IMR-90 (cell line): ENCODE measurements around the gene PCNX2. TPM values are rescaled to one million over a fixed set of nuclear protein-coding genes. Genes with fewer than 3 reads are reported as not detected.

Source experiments
- ATAC-seq: fragments of 200-7000 bp; cut with Tn5 transposase; 2 replicates; pipeline ENCODE4 v1.9.1; 2020; ENCODE audit warnings: low read depth, mild to moderate bottlenecking, moderate library complexity
- BruUV-seq: library from RNA; stranded (reverse); fragments of 400-500 nt; replicated peaks from 2 replicates; lab custom pipeline; 2021; lab: Mats Ljungman, UMichigan
- CTCF ChIA-PET: fragments of 300-600 bp; formaldehyde crosslinking; extraction: SDS; loops from one replicate; lab custom pipeline; 2021; ENCODE audit warnings: antibody characterized with exemption; lab: Yijun Ruan, JAX
- POLR2A ChIA-PET: fragments of 300-600 bp; sonication (Branson Sonifier 250); formaldehyde crosslinking; loops from one replicate; lab custom pipeline; 2022; ENCODE audit warnings: antibody characterized with exemption; ENCODE audit not compliant: unreplicated experiment; lab: Charles Lee
- DNase-seq: peaks from one replicate; pipeline ENCODE4 v3.0.0; 2013
- H2AFZ ChIP-seq: replicated peaks from 2 replicates; pipeline ENCODE3; 2013; ENCODE audit warnings: low read length, mild to moderate bottlenecking; ENCODE audit not compliant: poor library complexity
- H2AK5ac ChIP-seq: 2 replicates; pipeline ENCODE4 v1.6.1; 2013; ENCODE audit warnings: low read depth, low read length, inconsistent platforms
- H2AK9ac ChIP-seq: replicated peaks from 2 replicates; pipeline ENCODE3; 2013; ENCODE audit warnings: mild to moderate bottlenecking, low read depth, low read length, moderate library complexity; ENCODE audit not compliant: poor library complexity
- H2BK120ac ChIP-seq: 2 replicates; pipeline ENCODE4 v1.6.1; 2013; ENCODE audit warnings: low read depth, low read length, inconsistent platforms
- H2BK15ac ChIP-seq: 3 replicates; pipeline ENCODE4 v1.6.1; 2013; ENCODE audit warnings: low read depth, low read length, inconsistent platforms
- H2BK20ac ChIP-seq: 2 replicates; pipeline ENCODE4 v1.6.1; 2013; ENCODE audit warnings: low read depth, mild to moderate bottlenecking, inconsistent platforms, low read length, moderate library complexity
- H2BK5ac ChIP-seq: 2 replicates; pipeline ENCODE4 v1.6.1; 2013; ENCODE audit warnings: mild to moderate bottlenecking, low read depth, low read length, inconsistent platforms; ENCODE audit not compliant: poor library complexity, severe bottlenecking
- H3K14ac ChIP-seq: replicated peaks from 2 replicates; pipeline ENCODE4 v1.6.1; 2013; ENCODE audit warnings: low read depth, low read length, inconsistent platforms
- H3K18ac ChIP-seq: 2 replicates; pipeline ENCODE4 v1.6.1; 2013; ENCODE audit warnings: low read depth, low read length, control low read depth
- H3K23ac ChIP-seq: 2 replicates; pipeline ENCODE4 v1.6.1; 2013; ENCODE audit warnings: low read depth, low read length, inconsistent platforms
- H3K27ac ChIP-seq: 2 replicates; pipeline ENCODE4 v1.5.1; 2013; ENCODE audit warnings: mild to moderate bottlenecking, control low read depth, low read length; ENCODE audit not compliant: insufficient read depth
- H3K27me3 ChIP-seq: 2 replicates; pipeline ENCODE4 v1.6.1; 2013; ENCODE audit warnings: low read length; ENCODE audit not compliant: control insufficient read depth, insufficient read depth
- H3K36me3 ChIP-seq: 2 replicates; pipeline ENCODE4 v1.6.1; 2013; ENCODE audit warnings: low read length, mixed read lengths; ENCODE audit not compliant: control insufficient read depth, insufficient read depth
- H3K4ac ChIP-seq: 2 replicates; pipeline ENCODE4 v1.6.1; 2013; ENCODE audit warnings: low read depth, low read length, inconsistent platforms
- H3K4me1 ChIP-seq: 2 replicates; pipeline ENCODE4 v1.6.1; 2013; ENCODE audit warnings: low read length, mixed read lengths; ENCODE audit not compliant: control insufficient read depth, insufficient read depth
- H3K4me2 ChIP-seq: 2 replicates; pipeline ENCODE4 v1.6.1; 2013; ENCODE audit warnings: low read depth, mild to moderate bottlenecking, control low read depth, low read length, moderate library complexity
- H3K4me3 ChIP-seq: 2 replicates; pipeline ENCODE4 v1.5.1; 2013; ENCODE audit warnings: low read depth, mild to moderate bottlenecking, control low read depth, low read length, moderate library complexity; ENCODE audit not compliant: insufficient read depth
- H3K56ac ChIP-seq: 2 replicates; pipeline ENCODE4 v1.6.1; 2013; ENCODE audit warnings: low read length, inconsistent platforms; ENCODE audit not compliant: insufficient read depth; ENCODE audit errors: extremely low read depth
- H3K79me1 ChIP-seq, 2 experiments: 2 replicates each; pipeline ENCODE4 v1.6.1; 2013; ENCODE audit warnings: low read length in 2 of 2, inconsistent platforms in 1 of 2, low read depth in 1 of 2
- H3K9ac ChIP-seq: 2 replicates; pipeline ENCODE4 v1.6.1; 2013; ENCODE audit warnings: low read depth, low read length, control low read depth
- H3K9me1 ChIP-seq: 2 replicates; pipeline ENCODE4 v1.6.1; 2013; ENCODE audit warnings: low read length, inconsistent platforms; ENCODE audit not compliant: insufficient read depth
- H3K9me3 ChIP-seq: 2 replicates; pipeline ENCODE4 v1.6.1; 2013; ENCODE audit warnings: low read length; ENCODE audit not compliant: control insufficient read depth, insufficient read depth
- H4K20me1 ChIP-seq: 2 replicates; pipeline ENCODE4 v1.6.1; 2013; ENCODE audit warnings: low read length, inconsistent platforms; ENCODE audit not compliant: insufficient read depth
- H4K5ac ChIP-seq: 2 replicates; pipeline ENCODE4 v1.6.1; 2013; ENCODE audit warnings: mild to moderate bottlenecking, low read depth, low read length, control low read depth
- H4K8ac ChIP-seq, 2 experiments: 2 replicates each; pipeline ENCODE4 v1.6.1; 2013; ENCODE audit warnings: low read depth in 2 of 2, low read length in 2 of 2, control low read depth in 1 of 2, inconsistent platforms in 1 of 2
- H4K91ac ChIP-seq: 2 replicates; pipeline ENCODE4 v1.6.1; 2013; ENCODE audit warnings: low read depth, low read length, inconsistent platforms; ENCODE audit not compliant: insufficient read depth
- BHLHE40 ChIP-seq: fragments of 150-350 bp; IDR thresholded peaks from 2 replicates; pipeline ENCODE4 v1.6.1; 2016; ENCODE audit warnings: mild to moderate bottlenecking, low read depth, low read length
- CHD1 ChIP-seq: IDR thresholded peaks from 2 replicates; pipeline ENCODE4 v1.6.1; 2012; ENCODE audit warnings: low read depth, low read length, improper control_type of control experiment
- ELK1 ChIP-seq: fragments of 150-350 bp; IDR thresholded peaks from 2 replicates; pipeline ENCODE4 v1.6.1; 2016; ENCODE audit warnings: low read depth, mild to moderate bottlenecking, low read length, moderate library complexity, borderline replicate concordance
- MXI1 ChIP-seq: IDR thresholded peaks from 2 replicates; pipeline ENCODE4 v1.6.1; 2012; ENCODE audit warnings: low read depth, mild to moderate bottlenecking, low read length, moderate library complexity, borderline replicate concordance
- POLR2A ChIP-seq: IDR thresholded peaks from 2 replicates; pipeline ENCODE4 v1.6.1; 2012; ENCODE audit warnings: mild to moderate bottlenecking, low read depth, low read length
- RAD21 ChIP-seq: IDR thresholded peaks from 2 replicates; pipeline ENCODE4 v1.6.1; 2012; ENCODE audit warnings: low read length, improper control_type of control experiment
- USF2 ChIP-seq: fragments of 150-350 bp; IDR thresholded peaks from 2 replicates; pipeline ENCODE4 v1.6.1; 2017; ENCODE audit warnings: mild to moderate bottlenecking, antibody characterized with exemption, low read length, low read depth
- WGBS, 2 experiments: methylation state at CpG; one replicate each; pipeline versions ENCODE4 v1.1.5 to v1.1.7; 2013; ENCODE audit warnings: missing lambda C conversion rate in 2 of 2; ENCODE audit not compliant: insufficient read length in 1 of 2; ENCODE audit errors: extremely low coverage in 2 of 2; 5-methylcytosine and 5-hydroxymethylcytosine counted together
- dilution Hi-C: fragments of 300-500 bp; cut with HindIII; formaldehyde crosslinking; loops from one replicate; pipeline ENCODE4 v1.14.3; 2018; ENCODE audit warnings: low sequenced_read_pairs; ENCODE audit not compliant: unreplicated experiment
- in situ Hi-C: fragments of 300-500 bp; cut with MboI; formaldehyde crosslinking; loops from 3 replicates; pipeline ENCODE4 v1.14.3; 2019; ENCODE audit warnings: low sequenced_read_pairs, inconsistent platforms, mixed read lengths
- intact Hi-C: fragments of 100-400 bp; cut with micrococcal nuclease; formaldehyde crosslinking; loops from 2 replicates; pipeline ENCODE4 v1.10.0; 2022
- polyA plus RNA-seq, 3 experiments: library from polyadenylated mRNA; depleted of rRNA; stranded (reverse); fragments of >200 nt; gene quantifications; 2 replicates each; pipeline ENCODE4 v1.2.3, GENCODE V29; 2012; ENCODE audit warnings: low replicate concordance in 1 of 3
- total RNA-seq: library from RNA; depleted of rRNA; stranded (reverse); fragments of >200 nt; gene quantifications from 2 replicates; pipeline ENCODE4 v1.2.3, GENCODE V29; 2012
- TF ChIP-seq, protein P1 (sequence below): conservative IDR thresholded peaks from 2 replicates; pipeline ENCODE4 v1.5.1; 2012; ENCODE audit warnings: mild to moderate bottlenecking, low read depth, low read length, improper control_type of control experiment

PCNX2 gene
- total and polyA plus RNA-seq, 2 of the 4 experiments (the other 2 are of a cell fraction): 15.9 to 22.6 TPM

DNA sequence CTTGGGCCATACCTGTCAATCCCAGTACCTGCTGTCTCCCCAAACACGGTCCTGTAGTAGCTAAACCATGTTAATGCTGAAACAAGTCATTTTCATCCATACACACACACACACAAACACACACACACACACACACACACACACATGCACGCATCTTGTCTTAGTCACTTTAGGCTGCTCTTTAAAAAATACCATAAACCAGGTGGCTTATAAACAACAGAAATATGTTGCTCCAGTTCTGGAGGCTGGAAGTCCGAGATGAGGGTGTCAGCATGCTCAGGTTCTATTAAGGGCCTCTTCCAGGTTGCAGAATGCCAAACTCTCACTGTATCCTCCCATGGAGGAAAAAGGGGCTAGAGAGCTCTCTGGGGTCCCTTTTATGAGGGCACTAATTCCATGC, 215.2 kb downstream of the PCNX2 start:
- Histone ChIP-seq H3K9me3 (no peaks in the 10 kb centered on the region), H3K9me1 (0 out of 2 replicates have a peak, but pooled peaks cover 3% of the 10 kb centered on the region), H3K9ac (no peak overlapping the region), H4K20me1 (no peaks in the 10 kb centered on the region), H3K56ac (no peak overlapping the region), H3K23ac (no peak overlapping the region), H4K5ac (no peak overlapping the region), H2BK120ac (no peak overlapping the region), H3K14ac (no peak overlapping the region), H4K91ac (no peak overlapping the region), H2AK9ac (no peak overlapping the region), H3K18ac (no peak overlapping the region), H3K27me3 (peaks cover 6% of the 10 kb centered on the region), H2BK20ac (no peak overlapping the region), H2BK5ac (no peak overlapping the region), H3K4me1 (peaks cover 9% of the 10 kb centered on the region), H3K79me1 (no peaks in the 10 kb centered on the region), H3K36me3 (no peaks in the 10 kb centered on the region), H3K4me3 (no peak overlapping the region), H3K4me2 (no peak overlapping the region), H2AFZ (no peak overlapping the region), H3K27ac (no peak overlapping the region), H4K8ac (no peak overlapping the region), H3K4ac (no peak overlapping the region), H2AK5ac (no peak overlapping the region), H2BK15ac (no peak overlapping the region)
- BruUV-seq: no TSS peak
- TF ChIP-seq BHLHE40 (no peak), USF2 (no peak), MXI1 (no peak), POLR2A (no peak), ELK1 (no peak), CHD1 (no peak), RAD21 (no peak)
- TF ChIP-seq, protein P1, sequence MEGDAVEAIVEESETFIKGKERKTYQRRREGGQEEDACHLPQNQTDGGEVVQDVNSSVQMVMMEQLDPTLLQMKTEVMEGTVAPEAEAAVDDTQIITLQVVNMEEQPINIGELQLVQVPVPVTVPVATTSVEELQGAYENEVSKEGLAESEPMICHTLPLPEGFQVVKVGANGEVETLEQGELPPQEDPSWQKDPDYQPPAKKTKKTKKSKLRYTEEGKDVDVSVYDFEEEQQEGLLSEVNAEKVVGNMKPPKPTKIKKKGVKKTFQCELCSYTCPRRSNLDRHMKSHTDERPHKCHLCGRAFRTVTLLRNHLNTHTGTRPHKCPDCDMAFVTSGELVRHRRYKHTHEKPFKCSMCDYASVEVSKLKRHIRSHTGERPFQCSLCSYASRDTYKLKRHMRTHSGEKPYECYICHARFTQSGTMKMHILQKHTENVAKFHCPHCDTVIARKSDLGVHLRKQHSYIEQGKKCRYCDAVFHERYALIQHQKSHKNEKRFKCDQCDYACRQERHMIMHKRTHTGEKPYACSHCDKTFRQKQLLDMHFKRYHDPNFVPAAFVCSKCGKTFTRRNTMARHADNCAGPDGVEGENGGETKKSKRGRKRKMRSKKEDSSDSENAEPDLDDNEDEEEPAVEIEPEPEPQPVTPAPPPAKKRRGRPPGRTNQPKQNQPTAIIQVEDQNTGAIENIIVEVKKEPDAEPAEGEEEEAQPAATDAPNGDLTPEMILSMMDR: no peak
- ATAC-seq (no peak), DNase-seq (no peak)
- ChIA-PET CTCF (interaction anchor here (0.5 to 0.6 kb wide), 2 partner anchors 89 to 111 kb away, joined by 3 to 4 read pairs; no protein-coding TSS in a partner anchor), POLR2A (no interaction called here)
- intact Hi-C loops (no loop called here), in situ Hi-C loops (no loop called here), dilution Hi-C loops (no loop called here)
- WGBS, 2 experiments: 100% methylated on average over 1 of the region's 3 CpGs; no CpG with 5 or more reads in 1 of the 2 experiments
